Measurements from ENCODE around the gene SND1. TPM values are rescaled to one million over a fixed set of nuclear protein-coding genes. Genes with fewer than 3 reads are reported as not detected.

The SND1 gene
- total and polyA plus RNA-seq, 2 donors (not counting 1 experiment from before 2014, with no cell fraction given): 137 to 174 TPM

- Histone ChIP-seq H3K4me2 (ENCODE audit: extremely low read depth, insufficient read depth, low read length) (no peak overlapping the region), H3K36me3 (ENCODE audit: control insufficient read depth, insufficient read depth, low read length) (no peaks in the 10 kb centered on the region), H3K4me1 (ENCODE audit: control insufficient read depth, extremely low read depth, insufficient read depth, low read length) (peaks cover 2% of the 10 kb centered on the region), H3K27me3 (ENCODE audit: control insufficient read depth, insufficient read depth, low read length) (no peaks in the 10 kb centered on the region), H3K9ac (ENCODE audit: insufficient read depth, low read length) (no peak overlapping the region), H3K79me2 (ENCODE audit: control insufficient read depth, insufficient read depth, low read length) (no peaks in the 10 kb centered on the region), H4K20me1 (ENCODE audit: control insufficient read depth, extremely low read depth, insufficient read depth, low read length) (no peaks in the 10 kb centered on the region), H3K4me3 (replicated peaks in 1 of 4; ENCODE audit: control extremely low read depth in 1 of 4, insufficient read depth in 1 of 4, low read depth in 3 of 4, low read length in 4 of 4) (no peak overlapping the region), H3K9me3 (ENCODE audit: control insufficient read depth, insufficient read depth, low read depth, low read length) (no peaks in the 10 kb centered on the region), H3K27ac (ENCODE audit: insufficient read depth, low read length) (no peak overlapping the region), H2AFZ (ENCODE audit: low read length) (no peak overlapping the region)
- DNase-seq (ENCODE audit: low read depth in 2 of 2): no peak
- TF ChIP-seq EZH2 (IDR thresholded peaks at IDR 0.05; ENCODE audit: low read length, missing control alignments): no peak
- TF ChIP-seq CTCF (conservative IDR thresholded peaks at IDR 0.05 in 1 of 2, IDR thresholded peaks at IDR 0.05 in 1 of 2; ENCODE audit: low read depth in 1 of 2, low read length in 2 of 2): no peak
Observed at GRCh38 chr7:127980901-127981300, 328.9 kb downstream of the SND1 start.

GRCh38 chr7:127981965-127982364 is 330.0 kb downstream of the SND1 start:
- Histone ChIP-seq H3K27me3 (ENCODE audit: control insufficient read depth, insufficient read depth, low read length) (no peaks in the 10 kb centered on the region), H3K4me3 (replicated peaks in 1 of 4; ENCODE audit: control extremely low read depth in 1 of 4, insufficient read depth in 1 of 4, low read depth in 3 of 4, low read length in 4 of 4) (no peak overlapping the region), H3K4me1 (ENCODE audit: control insufficient read depth, extremely low read depth, insufficient read depth, low read length) (peaks cover 2% of the 10 kb centered on the region), H3K79me2 (ENCODE audit: control insufficient read depth, insufficient read depth, low read length) (no peaks in the 10 kb centered on the region), H3K9me3 (ENCODE audit: control insufficient read depth, insufficient read depth, low read depth, low read length) (no peaks in the 10 kb centered on the region), H3K27ac (ENCODE audit: insufficient read depth, low read length) (no peak overlapping the region), H4K20me1 (ENCODE audit: control insufficient read depth, extremely low read depth, insufficient read depth, low read length) (no peaks in the 10 kb centered on the region), H2AFZ (ENCODE audit: low read length) (no peak overlapping the region), H3K36me3 (ENCODE audit: control insufficient read depth, insufficient read depth, low read length) (no peaks in the 10 kb centered on the region), H3K4me2 (ENCODE audit: extremely low read depth, insufficient read depth, low read length) (no peak overlapping the region), H3K9ac (ENCODE audit: insufficient read depth, low read length) (no peak overlapping the region)
- no peak for TF ChIP-seq CTCF (conservative IDR thresholded peaks at IDR 0.05 in 1 of 2, IDR thresholded peaks at IDR 0.05 in 1 of 2; ENCODE audit: low read depth in 1 of 2, low read length in 2 of 2)
- TF ChIP-seq EZH2 (IDR thresholded peaks at IDR 0.05; ENCODE audit: low read length, missing control alignments): no peak
- no peak for DNase-seq (ENCODE audit: low read depth in 2 of 2)

GRCh38 chr7:127983804-127984332 is 331.9 kb downstream of the SND1 start:
- TF ChIP-seq CTCF (conservative IDR thresholded peaks at IDR 0.05 in 1 of 2, IDR thresholded peaks at IDR 0.05 in 1 of 2; ENCODE audit: low read depth in 1 of 2, low read length in 2 of 2): no peak
- TF ChIP-seq EZH2 (IDR thresholded peaks at IDR 0.05; ENCODE audit: low read length, missing control alignments): no peak

More at GRCh38 chr7:127983804-127984332, 331.9 kb downstream of the SND1 start:
- DNase-seq (ENCODE audit: low read depth in 2 of 2): peak in 1 of 2 donors; percentile 73
- no peaks in the 10 kb centered on the region for H3K27me3 ChIP-seq (ENCODE audit: control insufficient read depth, insufficient read depth, low read length)
- H3K79me2 ChIP-seq (ENCODE audit: control insufficient read depth, insufficient read depth, low read length): no peaks in the 10 kb centered on the region
- no peaks in the 10 kb centered on the region for H3K9me3 ChIP-seq (ENCODE audit: control insufficient read depth, insufficient read depth, low read depth, low read length)
- H3K4me1 ChIP-seq (ENCODE audit: control insufficient read depth, extremely low read depth, insufficient read depth, low read length): peaks cover 2% of the 10 kb centered on the region
- no peaks in the 10 kb centered on the region for H3K36me3 ChIP-seq (ENCODE audit: control insufficient read depth, insufficient read depth, low read length)
- no peak overlapping the region for H3K4me2 ChIP-seq (ENCODE audit: extremely low read depth, insufficient read depth, low read length)
- no peaks in the 10 kb centered on the region for H4K20me1 ChIP-seq (ENCODE audit: control insufficient read depth, extremely low read depth, insufficient read depth, low read length)
- no peak overlapping the region for H3K27ac ChIP-seq (ENCODE audit: insufficient read depth, low read length)
- no peak overlapping the region for H2AFZ ChIP-seq (ENCODE audit: low read length)
- H3K9ac ChIP-seq (ENCODE audit: insufficient read depth, low read length): no peak overlapping the region
- no peak overlapping the region for H3K4me3 ChIP-seq (replicated peaks in 1 of 4; ENCODE audit: control extremely low read depth in 1 of 4, insufficient read depth in 1 of 4, low read depth in 3 of 4, low read length in 4 of 4)
